AG20443 (cell line): ENCODE data around the gene PLVAP.

Source experiments
- DNase-seq: peaks from one replicate; pipeline ENCODE4 v3.0.0; 2012; ENCODE audit warnings: low spot score, mixed read lengths

Gene PLVAP

GRCh38 chr19:17333611-17334413 is 43.3 kb downstream of the PLVAP start:
- peak; percentile 83 for DNase-seq

- DNase-seq: no peak
Measured at GRCh38 chr19:17332677-17333581, 44.2 kb downstream of the PLVAP start.

GRCh38 chr19:17332360-17332676 is 44.8 kb downstream of the PLVAP start:
- no peak for DNase-seq

- DNase-seq: no peak
Measured at GRCh38 chr19:17331045-17331558, 46.0 kb downstream of the PLVAP start.

DNA sequence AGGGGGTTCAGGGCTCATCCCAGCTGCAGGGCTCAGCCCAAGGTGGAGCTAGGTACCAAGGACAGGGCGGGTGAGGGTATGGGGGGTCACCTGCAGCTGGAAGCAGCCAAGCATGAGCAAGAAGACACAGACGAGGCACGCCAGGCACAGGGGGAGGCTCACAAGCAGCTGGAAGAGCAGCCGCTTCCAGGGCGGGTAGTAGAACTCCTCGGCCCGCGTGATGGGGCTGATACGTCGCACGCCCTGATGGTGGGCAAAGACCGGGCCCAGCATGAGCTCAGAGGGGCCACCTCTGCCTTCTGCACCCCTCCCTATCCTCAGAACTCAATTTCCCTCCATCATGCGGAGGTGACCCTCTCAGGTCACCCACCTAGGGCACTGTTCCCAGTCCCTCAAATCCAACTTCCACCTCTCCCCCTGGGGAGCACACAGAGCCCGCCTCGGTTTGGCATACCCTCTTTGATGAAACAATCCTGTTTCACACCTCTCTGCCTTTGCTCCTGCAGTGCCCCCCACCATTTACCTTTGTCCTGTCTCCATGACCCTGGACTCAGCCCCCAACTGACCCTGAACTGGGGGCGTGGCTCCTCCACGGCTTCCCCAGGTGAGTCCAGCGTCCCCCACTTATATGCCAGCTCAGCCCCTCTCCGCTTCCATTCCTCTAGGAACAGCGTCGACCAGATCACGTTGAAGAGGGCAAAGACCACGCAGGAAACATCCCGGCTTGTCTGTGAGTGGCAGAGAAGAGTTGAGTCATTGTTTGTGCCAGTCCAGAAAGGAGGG is 46.7 kb downstream of the PLVAP start:
- no peak for DNase-seq

DNA sequence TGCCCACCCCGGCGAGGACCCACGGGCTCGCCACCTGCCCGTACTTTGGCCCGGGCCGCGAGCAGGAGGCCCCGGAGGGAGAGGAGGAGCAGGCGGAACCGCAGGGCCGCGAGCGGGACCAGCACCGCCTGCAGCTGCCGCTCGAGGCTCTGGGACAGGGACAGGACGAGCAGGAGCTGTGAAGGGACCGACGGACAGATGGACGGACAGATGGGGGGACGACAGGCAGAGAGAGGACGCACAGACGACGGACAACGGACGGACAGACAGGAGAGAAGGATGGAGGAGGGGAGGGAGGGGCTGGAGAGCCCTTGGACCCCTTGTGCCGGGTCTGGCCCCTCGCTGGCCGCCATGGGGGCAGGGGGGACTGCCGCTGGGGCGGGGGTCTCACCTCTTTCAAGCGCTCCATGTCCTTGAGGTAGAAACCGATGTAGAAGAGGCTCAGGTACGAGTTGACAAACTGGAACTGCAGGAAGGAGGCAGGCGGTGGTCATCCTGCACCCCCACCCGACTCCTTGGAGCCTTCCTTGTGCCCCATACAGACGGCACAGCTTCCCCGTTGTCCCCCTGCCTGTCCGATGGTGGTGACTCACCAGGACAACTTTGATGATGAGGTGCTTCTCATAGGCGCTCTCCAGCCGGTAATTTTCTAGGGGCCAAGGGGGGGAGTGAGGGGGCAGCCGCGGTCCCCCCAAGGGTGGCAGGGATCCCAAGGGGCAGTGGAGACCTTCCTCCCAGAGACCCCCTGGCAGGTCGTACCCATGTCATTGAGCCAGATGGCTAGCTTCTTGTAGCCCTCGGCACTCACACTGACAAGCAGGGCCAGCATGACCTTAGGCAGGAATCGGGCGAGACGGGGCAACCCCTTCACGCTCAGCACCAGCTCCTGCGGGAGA is 47.5 kb downstream of the PLVAP start:
- DNase-seq: no peak

- no peak for DNase-seq
Measured at GRCh38 chr19:17328517-17329365, 48.4 kb downstream of the PLVAP start.

DNA sequence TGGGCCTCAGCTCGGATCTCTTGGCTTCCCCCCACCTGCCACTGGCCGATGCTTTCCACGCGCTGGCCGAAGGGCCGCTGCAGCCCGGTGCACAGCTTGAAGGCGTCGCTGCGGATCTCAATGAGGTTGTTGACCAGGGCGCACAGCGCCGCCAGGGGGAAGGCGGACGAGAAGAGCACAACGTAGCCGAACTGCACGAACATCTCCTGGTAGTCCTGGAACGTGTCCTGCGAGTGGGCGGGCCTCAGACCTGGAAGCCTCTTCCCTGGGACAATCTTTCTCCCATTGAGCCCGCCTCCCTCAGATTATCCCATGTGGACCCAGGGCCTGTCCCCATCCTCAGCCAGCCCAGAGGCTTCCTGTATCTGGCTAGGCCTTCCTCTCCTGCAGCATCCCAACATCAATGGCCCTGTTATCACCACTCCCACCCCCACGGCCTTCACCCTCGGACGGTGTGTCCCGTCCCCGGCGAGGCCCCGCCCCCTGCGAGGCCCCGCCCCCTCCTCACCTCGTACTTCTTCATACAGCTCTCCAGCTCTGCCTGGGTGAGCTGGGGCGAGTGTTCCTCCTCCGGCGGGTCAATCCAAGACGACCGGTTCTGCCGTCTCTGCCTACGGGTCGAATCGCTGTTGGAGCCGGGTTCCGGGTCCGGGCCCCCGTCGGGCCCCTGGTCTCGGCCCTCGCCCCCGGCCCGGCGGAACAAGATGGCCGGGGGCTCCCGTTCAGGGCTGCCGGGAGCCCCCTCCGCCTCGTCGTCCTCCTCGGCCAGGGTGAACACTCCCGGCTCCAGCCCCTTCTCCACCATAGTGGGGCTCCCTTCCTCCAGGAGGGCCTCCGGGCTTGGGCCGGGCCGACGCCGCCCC is 49.3 kb downstream of the PLVAP start:
- no peak for DNase-seq

DNA sequence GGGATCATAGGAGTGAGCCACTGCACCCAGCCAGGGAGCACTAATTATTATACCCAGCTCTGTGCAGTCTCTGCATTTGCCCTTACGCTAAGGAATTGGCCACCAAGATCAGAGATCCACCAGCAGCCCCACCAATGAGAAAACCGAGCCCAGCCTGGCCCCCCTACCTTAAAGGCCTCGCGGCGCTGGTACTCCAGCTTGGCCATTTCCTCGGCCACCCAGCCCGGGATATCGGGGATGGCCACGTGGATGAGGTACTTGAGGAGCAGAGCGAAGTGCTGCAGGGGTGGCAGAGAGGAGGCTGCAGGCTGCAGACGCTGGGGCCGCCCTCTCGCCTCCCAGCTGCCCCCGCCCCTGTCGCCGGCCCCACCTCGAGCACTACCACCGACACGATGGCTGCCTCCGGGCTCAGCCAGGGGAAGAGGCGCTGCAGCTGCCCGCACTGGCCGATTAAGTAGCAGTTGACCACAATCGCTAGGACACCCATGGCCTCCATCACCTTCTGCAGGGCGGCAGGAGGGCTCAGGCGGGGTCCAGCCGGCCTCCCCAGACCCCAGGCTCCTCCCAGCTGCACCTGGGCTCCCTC is 50.0 kb downstream of the PLVAP start:
- no peak for DNase-seq

DNA sequence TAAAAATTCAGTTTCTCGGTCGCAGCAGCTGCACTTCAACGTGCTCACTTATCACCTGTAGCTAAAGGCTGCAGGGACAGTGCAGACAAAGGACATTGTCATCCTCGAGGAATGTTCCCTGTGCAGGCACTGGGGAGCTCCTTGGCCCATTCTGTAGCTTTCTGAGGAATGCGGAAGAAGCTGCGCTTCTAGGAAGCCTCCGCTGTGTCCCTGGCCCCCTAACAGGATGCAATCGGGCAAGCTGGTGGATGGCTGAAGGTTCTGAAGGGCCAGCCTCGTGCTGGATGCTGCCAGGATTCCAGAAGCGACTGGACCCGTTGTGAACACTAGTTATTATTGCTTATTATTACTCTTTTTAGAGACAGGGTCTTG is 50.6 kb downstream of the PLVAP start:
- DNase-seq: no peak

DNA sequence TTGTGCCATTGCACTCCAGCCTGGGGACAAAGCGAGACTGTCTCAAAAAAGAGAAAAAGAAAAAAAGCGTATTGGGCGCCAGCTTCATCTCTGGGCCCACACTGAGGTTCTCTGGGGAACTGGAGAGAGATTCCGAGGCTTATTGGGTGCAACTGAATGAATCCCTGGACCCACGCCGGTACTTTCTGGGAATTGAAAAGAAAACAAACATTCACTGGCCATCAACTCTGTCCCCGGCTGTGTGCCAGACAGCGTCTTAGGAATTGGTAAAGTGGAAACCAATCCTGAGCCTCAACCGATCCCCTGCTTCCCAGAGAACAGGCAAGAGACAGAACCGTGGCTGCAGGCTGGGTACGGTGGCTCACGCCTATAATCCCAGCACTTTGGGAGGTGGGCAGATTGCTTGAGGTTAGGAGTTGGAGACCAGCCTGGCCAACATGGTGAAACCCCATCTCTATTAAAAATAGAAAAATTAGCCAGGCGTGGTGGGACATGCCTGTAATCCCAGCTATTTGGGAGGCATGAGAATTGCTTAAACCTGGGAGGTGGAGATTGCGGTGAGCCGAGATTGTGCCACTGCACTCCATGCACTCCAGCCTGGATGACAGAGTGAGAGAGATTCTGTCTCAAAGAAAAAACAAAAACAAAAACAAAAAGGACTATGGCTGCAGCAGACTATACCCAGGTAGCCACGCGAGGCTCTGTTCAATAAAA is 51.1 kb downstream of the PLVAP start:
- DNase-seq: no peak

- DNase-seq: no peak
Measured at GRCh38 chr19:17325133-17325532, 52.0 kb downstream of the PLVAP start.

GRCh38 chr19:17324357-17325114 is 52.6 kb downstream of the PLVAP start:
- DNase-seq: no peak

DNA sequence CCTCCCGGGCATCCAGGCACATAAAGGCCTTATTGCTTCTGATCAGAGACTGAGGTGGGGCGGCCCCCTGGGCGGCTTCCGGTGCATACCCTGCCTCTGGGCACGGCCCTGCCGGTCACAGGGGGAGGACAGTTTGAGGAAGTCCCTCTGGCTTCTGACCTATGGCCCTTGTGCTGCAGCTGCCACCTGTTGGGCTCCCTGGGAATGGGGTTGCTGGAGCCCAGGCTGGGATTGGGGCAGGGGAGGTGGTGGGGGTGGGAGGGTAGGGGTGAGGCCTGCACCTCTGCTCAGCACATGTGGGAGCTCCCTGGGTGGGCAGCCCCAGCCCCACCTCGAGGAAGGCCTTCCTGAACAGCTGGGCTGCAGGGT is 53.2 kb downstream of the PLVAP start:
- DNase-seq: no peak

GRCh38 chr19:17323300-17323963 is 53.7 kb downstream of the PLVAP start:
- no peak for DNase-seq

- DNase-seq: no peak
Measured at GRCh38 chr19:17322854-17323253, 54.3 kb downstream of the PLVAP start.
